NCI-H2171 treated with DMSO at 0.1 percent for 48 hours (cell line): Measurements from ENCODE around the gene MAN2A2.

Source experiments
- DNase-seq: peaks from one replicate; lab custom pipeline; 2025; lab: John Stamatoyannopoulos, UW

MAN2A2 gene

DNA sequence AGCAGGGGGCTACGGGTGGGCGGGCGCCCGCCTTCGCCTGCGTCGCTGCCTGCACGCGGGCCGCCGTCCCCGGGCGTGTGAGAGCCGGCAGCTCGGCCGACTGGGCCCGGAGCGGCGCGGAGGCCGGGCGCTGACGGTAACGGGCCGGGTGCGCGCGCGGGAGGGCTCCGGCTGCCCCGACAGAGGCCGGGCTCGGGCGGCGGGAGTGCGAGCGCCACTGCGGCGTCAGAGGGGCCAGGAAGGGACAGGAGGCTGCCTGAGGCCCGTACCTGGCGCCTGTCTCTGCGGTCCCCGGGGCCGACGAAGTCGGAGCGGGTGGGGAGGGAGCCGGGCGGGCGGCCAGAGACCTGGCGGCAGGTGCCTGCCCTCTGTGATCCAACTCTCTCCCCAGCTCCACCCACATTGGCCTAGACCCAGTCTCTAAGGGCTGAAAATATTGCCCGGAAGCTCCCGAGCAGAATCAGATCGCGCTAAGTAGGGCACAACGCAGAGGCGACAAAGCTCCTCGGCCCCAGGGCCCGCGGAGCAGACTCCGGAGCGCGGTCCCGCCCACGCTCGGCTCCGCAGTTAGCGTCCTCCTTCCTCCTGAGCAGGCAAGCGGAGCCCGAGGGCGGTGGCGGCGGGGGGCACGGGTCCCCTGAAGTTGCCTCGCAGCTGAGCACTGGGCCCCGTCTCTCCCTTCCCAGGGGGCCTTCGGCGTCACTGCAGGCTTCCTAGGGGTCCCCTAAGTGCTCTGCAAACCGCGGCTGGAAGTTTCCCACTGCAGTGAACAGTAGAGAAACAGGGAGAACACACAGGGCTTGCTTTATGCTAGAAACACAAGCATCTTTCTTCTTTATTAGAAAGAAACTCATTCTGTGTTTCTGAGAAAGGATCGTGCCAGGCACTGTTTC lies at the start of gene MAN2A2:
TSS of gene MAN2A2 (plus strand) at position 463 of the 893 bp plus-strand sequence. CDS start 906 bp downstream, outside the sequence.
- DNase-seq, result peak; percentile 58

DNA sequence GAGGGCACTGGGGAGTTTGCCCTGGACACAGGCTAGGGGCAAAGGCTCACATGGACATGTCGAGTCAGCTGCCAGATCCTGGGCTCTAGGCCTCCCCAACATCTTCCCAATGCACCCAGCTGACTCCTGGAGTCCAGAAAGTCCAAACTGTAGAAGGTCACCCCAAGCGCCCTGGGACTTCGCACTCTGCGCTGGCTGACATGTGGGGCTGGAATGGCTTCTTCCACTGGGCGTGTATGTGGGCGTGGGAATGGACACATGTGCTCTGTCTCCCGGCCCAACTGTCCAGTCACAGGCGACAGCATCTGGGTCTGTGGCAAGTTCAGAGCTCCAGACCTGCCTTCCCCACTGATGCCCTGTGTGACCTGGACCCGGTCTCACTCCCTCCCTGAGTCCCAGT lies 48.0 kb upstream of the MAN2A2 start:
- no peak for DNase-seq

DNA sequence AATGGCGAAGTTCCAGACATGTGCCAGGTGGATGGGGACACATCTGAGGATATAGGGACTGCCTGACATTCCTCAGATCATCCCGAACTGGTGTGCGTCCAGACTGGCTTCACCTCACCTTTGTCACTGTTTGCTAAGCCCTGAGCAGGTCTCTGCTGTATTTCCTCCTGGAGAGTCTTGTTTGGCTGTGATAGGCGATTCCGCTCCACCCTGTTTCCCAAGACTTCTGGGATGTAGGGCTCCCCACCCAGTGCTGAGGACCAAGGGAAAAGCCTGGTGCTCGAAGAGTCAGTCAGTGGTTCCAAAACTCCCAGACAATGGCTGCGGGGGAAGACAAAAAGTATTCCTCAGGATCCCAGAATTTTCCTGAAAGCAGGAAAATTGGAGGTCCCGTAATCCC lies 45.8 kb upstream of the MAN2A2 start:
- DNase-seq, result no peak

DNA sequence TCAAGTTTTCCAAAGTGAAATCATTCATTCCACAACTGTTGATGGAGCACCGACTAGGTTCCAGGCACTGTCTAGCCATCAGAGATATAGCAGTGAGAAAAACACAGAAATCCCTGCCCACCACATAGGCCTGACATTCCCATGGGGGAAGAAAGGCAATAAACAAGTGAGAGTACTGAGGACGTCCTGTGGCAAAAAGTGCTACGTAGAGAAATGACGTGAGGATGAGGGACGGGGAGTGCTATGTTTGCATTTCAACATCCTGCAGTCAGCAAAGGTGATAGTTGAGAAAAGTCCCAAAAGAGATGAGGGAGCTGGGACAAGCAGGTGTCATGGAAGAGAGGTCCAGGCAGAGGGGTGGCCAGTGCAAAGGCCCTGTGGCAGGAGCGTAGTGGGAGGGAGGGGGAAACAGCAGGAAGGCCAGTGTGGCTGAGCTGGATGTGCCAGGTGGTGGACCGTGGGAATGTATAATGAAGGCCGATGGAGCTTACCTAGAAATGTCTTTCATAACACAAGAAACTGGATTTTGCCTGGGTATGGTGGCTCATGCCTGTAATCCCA lies 45.1 kb upstream of the MAN2A2 start:
- no peak for DNase-seq

DNA sequence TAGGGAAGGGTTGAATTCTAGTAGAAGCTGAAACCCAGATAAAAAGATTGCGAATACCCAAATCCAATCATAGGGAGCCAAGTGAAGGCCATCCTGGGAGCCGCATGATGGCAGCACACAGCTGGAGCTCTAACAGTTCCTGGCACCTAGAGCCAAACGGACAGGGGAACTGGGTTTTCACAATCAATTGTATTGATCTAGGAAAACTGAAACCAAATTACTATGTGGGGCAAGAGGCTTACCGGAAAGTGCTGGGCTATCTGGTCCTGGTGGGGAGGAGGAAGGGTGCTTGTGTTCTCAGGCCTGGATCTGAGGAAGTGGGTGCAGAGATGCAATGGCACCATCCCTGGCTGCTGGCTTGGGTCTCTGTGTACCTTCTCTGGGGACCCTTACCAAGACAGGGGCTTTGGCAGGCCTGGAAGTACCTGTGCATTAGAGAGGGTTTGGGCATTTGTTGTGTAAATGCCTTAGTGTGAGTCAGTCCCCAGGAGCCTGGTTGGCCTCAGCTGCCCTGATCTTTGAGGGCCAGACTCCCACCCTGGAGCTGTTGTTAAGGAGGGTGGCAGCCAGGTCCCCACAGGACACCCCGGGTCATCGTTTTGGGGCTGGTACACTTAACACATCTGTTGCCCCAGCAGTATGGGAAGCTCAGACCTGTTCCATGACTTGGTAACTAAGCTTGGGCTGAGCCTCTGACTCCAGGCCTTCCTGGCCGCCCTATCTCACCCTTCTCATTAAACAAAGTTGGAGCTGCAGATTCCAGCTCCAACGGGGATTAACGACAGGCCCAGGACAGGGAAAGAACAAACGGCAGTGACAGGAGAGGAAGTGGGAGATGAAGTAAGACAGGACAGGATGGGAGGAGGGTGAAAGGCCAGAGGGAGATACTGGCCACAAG lies 43.6 kb upstream of the MAN2A2 start:
- DNase-seq, result no peak

DNA sequence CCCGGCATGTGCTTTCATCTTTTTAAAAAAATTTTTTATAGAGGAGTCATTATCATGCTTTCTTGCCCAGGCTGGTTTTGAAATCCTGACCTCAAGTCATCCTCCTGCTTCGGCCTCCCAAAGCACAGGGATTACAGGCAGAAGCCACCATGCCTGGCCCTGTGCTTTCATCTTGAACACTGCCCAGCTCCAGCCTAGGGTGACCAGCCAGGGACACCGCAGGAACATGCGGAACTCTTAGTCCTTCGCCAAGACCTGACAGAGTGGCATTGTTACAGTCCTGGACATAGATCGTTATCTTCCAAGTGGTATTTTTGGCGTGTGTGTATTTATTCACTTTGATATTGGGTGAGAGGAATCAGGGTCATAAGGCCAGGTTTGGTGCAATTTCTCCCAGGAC lies 42.7 kb upstream of the MAN2A2 start:
- DNase-seq, result no peak

DNA sequence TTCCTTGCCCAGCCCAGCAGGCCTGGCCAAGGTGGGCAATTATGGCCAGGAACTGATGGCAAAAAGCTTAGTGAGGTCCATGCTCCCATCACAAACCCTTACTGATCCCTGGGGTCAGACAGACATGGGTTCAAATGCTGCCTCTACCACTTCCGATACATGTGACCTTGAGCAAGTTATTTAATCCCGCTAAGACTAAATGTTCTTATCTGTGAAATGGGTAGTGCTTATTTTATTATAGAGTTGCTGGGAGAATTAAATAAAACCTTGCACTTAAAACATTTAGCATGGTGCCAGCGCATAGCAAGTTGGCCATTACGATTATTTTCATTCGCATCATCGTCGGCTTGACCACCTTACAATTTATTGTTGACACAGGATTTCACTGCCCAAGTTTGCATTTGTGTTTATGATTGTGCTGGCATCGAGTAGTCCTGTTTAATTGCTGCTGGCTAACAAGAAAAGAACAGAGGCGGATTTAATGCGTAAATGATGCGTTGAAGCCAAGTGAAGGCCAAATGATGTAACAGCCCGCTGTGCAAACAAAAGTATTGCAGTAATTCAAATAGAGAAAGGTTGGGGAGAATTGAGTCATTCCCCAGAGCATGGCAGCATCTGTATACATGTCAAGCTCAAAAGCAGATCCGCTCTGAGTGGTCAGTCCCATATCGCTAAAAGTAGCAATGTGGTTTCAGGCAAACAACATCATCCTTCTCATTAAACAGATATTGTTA lies 42.0 kb upstream of the MAN2A2 start:
- no peak for DNase-seq

DNA sequence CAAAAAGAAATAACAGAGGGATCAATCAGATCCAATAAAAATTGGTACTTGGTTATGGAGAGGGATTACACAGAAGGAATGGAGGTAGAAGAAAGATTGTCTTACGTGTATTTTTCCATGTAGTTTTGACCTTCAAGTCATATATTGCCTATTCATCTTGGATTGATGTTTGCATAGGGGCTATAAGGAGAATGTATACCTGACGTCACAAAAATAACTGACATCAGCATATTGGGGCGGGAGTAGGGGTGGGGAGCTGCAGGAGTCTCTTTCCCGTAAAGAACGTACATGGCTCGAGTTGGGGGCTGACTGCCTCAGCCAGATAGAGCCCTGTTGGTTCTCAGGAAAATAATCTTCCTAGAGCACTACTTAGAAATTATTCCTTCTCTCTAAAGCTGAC lies 40.6 kb upstream of the MAN2A2 start:
- no peak for DNase-seq

DNA sequence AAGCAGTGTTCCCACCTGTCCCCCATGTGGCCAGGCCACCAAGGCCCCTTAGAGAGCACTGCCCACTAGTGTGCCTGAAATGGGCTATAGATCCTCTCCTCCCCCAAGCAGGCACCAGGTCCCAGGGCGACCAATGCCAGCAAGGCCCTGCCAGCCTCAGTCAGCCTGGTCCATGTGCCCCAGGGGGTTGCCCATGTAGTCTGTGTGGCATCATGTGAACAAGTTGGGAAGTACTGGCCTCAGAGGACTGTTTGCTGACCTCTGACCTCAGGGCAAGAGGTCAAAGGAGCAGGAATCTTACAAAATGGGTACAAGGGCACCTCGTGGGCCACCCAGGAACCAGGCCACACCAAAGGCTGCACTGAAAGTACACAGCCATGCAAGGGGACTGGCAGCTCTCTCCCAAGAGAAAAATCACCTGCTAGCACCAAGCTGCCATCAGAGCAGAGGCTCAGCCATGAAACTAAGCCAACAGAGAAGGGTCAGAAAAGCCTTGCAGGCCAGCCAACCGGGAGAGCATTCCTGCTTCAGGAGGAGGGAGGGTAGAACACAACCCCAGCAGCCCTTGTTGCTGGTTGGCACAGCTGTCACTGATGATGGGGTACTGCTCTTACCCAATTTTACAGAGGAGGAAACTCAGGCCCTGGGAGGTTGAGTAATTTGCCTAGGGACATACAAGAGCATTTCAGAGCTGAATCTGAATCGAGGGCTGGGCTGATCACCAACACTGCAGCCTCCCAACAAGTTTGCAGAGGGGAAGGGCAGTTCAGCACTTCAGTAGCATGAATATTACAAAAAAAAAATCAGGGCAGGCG lies 39.9 kb upstream of the MAN2A2 start:
- no peak for DNase-seq

DNA sequence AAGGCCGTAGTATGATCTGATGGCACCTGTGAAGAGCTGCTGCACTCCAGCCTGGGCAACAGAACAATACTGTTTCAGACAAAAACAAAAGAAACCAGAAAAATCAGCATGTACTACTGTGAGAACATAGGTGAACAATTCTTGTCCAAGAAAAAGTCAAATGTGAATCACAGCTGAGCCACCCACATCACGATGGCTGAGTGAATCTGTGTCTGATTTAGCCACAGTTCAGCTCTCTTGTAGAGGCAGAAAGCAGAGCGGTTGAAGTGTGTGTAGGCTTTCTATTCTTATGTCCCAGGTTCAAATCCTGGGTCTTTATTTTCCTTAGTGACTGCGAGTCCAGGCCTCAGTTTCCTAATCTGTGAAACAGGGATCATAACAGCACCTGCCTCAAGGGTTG lies 39.1 kb upstream of the MAN2A2 start:
- DNase-seq, result no peak

DNA sequence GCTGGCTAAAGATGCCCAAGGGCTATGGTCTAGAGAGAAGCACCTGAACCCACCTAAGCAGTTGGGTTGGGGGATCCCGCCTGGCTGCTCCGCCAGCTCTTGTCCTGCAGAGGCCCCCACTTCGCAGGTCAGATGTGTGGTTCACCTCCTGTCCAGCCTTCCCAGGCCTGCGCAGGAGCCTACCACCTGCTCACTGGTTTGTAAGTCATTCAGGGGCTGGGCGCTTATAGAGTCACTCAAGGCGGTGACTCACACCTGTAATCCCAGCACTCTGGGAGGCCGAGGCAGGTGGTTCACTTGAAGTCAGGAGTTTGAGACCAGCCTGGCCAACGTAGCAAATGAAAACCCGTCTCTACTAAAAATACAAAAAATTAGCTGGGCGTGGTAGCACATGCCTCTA lies 38.6 kb upstream of the MAN2A2 start:
- DNase-seq, result no peak

DNA sequence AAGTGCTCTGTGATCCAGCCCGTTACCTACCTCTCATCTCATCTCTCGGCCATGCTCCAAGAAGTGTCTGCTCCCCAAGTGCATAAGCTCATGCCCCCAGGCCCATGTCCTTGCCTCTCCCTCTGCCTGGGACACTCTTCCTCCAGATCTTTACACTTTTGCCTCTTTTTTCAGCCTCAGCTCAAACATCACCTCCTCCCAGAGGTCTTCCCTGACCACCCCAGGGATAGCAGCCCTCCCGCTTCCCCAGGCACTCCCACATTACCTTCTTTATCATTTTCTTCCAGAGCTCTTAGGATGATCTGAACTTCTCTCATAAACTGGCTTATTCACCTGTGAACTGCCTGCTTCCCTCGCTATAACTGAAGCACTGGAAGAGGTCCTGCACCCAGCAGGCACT lies 37.4 kb upstream of the MAN2A2 start:
- no peak for DNase-seq

DNA sequence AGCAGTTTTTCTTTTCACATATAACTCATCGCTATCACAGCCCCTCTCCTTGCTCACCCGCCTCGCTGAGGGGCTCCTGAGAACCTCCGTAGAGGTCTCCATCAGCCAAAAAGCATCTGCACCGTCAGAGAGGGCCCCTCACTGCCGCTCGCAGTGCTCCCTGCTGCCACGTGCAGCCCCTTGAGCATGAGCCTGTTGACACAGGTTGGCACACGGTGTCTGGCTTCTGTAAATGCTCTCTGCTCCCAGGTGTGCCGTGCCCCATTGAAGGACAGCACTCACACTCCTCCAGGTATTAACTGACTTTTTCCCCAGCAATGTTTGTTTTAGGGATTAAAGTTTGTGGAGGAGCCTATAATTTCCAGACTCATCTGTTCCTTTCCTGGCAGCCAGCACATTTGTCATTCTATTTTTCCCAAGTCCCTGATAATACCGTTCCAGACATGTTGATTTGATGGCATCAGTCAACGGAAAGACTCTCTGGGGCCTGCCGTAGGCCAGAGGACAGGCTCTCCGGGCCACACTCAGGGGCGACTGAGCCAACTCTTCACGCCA lies 36.9 kb upstream of the MAN2A2 start:
- no peak for DNase-seq

DNA sequence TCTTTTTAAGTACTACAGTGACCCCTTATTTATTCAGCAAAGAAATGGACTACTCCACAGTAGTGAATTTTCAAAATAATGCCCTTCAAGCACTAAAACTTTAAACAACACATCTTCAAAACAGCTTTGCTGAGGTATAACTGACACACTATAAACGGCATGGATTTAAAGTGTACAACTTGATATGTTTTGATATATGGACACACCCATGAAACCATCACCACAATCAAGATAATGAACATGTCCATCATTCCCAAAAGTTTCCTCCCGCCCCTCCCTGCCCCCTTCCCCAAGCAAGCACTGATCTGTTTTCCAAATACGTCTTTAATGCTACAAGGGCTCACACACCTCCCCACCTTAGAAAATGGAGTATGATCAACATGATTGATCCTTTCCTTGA lies 36.3 kb upstream of the MAN2A2 start:
- DNase-seq, result no peak

DNA sequence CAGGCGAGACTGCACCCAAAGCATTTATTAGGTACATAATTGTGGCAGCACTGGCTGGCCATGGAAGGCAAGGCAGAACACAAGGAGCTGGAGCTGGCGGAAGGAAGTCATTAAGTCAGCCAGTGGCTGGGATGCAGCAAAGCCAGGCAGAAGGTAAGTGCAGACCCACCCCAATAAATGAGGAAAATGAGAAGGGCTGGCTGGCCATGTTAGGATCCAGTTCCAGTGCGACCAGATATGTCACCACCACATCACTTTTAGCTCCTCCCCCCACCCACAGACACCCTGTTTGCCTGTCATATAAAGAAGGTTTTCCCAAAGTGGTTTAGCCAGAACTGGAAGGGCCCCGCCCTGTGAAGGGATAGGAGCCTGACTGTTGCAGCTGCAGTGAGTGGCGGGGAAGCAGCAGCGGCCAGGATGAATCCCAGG lies 34.8 kb upstream of the MAN2A2 start, which contains the start of gene FURIN:
TSS of gene FURIN (plus strand) at position 328 of the 429 bp plus-strand sequence. CDS start 7,153 bp downstream, outside the sequence.
- DNase-seq, result no peak

DNA sequence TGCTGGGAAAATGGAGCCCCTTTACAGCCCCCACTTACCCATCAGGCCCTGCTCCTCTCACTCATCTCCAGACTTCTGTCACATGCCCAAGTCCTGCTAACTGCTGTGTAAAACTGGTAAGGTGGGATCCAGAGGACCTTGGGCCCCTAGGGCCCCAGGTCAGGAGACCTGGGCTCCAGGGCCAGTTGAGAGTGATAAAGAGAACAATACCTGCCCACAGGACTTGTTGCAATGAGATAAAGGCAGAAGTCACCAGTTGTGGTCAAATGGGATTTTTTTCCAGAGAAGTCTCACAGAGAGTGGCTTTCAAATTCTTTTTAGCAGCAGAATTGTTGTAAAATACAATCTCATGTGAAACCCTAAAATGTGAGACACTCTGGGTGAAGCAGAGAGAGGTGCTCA lies 34.0 kb upstream of the MAN2A2 start:
- no peak for DNase-seq

DNA sequence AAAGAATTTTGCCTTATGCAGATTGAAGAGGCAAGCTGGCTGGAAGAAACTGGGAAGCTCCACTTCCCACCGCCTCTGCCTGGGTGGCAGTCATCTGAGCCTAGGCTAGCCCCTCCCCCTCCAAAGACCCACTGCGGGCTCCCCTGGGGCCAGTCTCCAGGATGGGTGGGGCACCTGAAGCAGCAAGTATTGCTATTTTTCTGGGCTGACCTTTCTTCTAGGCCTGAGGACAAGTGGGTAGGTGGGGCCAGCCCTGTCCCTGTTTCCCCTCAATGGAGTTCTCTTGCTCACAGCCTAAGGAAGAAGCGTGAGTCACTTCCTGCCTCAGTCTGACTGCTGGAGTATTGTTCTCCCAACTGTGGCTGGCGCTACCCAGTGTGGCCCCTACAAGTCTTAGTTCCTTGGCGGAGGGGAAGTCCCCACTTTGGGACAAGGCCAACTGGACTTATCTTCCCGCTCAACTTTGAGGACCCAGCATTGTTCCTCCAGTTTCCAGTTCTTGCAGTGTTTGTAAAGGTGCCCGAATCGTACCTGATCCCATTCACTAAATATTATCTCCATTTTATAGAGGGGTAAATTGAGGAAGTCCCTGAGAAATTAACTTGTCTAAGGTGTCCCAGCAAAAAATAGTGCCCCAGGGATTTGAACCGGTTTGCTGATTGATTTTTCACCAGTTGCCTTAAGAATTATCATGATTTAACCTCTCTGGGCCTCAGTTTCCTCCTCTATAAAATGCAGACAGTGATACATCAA lies 33.3 kb upstream of the MAN2A2 start:
- peak; percentile 49 for DNase-seq

DNA sequence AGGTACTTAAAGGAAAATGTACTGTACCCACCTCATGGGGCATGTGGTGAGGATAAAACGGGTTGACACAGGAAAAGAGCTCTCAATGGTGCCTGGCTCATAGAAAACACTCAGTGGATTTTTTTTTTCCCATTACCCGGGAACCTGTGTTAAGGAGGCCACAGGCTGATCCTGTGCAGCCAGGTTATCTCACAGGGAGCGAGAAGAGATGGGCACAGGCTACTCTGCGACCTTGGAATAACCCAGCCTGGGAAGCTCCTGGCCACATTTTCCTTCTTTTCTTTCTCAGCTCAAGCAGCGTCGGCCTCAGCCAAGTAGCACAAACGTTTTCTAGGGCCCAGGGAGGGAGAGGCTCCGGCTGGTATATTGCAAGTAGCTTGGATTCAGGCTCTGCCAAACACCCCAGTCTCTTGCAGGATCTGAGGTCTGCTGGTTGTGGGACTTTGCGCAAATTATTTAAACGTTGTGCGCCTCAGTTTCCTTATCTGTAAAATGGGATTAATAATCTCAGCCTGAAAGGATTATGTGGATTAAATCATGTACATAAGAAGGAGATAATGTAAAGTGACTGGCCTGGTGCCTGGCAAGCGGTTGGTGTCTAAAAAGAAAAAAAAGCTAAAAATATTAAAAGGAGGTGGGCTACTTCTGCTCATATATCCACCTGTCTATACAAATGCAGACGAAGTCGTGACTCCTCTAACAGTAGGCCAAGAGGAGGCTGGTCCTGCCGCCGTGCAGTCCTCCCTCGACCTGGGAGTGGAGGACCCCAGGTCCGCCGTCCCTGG lies 32.6 kb upstream of the MAN2A2 start:
- DNase-seq, result no peak

DNA sequence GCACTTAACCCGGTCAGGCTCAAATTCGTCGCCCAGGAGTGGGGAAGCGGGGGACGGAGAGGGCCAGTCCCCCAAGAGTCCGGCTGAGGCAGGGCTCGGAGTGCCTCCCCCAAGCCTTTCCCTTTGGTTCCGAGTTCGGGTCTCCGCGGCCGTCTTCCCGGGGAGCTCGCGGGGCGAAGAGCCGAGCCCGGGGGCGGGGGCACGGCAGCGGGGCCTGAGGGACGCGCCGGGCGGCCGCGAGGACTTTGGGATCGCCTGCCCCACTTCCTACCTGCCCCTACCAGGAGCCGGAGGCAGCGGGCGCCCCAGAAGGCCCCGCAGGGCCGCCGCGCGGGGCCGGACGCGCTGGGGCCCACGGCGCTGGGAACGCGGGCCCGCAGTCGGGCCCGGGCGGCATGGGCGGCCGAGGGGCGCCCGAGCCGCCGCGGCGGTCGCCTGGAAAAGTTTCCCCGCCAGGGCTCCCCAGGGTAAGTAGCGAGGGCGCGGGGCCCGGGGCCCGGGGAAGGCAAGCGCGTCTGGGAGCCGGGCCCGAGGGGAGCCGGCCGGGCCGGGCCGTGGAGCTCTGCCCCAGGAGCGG lies 31.9 kb upstream of the MAN2A2 start:
- no peak for DNase-seq
